GM18520 (cell line): ENCODE data around the gene ETF1.
A peak's percentile ranks its signal among the peaks of the same experiment; 100 is the strongest.
"Not testable (repeated sequence)": the region's sequence is repeated elsewhere in the genome, so short reads cannot be mapped to it uniquely, and the experiment has no call there.

Experiments used
- ATAC-seq: cut with Tn5 transposase; IDR thresholded peaks from one replicate; pipeline ENCODE4 v1.9.1; 2021; ENCODE audit not compliant: unreplicated experiment

The ETF1 gene

GRCh38 chr5:138491669-138492559 lies 51.1 kb downstream of the ETF1 start:
- ATAC-seq, result peak; percentile 95

GRCh38 chr5:138491284-138491648 lies 51.8 kb downstream of the ETF1 start:
- ATAC-seq, result no peak

GRCh38 chr5:138490648-138491283 lies 52.3 kb downstream of the ETF1 start:
- no peak for ATAC-seq

GRCh38 chr5:138489683-138490061 lies 53.4 kb downstream of the ETF1 start:
- no peak for ATAC-seq

- ATAC-seq, result no peak
Observed at GRCh38 chr5:138488481-138488945, 54.5 kb downstream of the ETF1 start.

GRCh38 chr5:138482638-138483037 lies 60.4 kb downstream of the ETF1 start:
- no peak for ATAC-seq

- no peak for ATAC-seq
Observed at GRCh38 chr5:138476918-138477317, 66.1 kb downstream of the ETF1 start.

GRCh38 chr5:138473151-138473550 lies 69.9 kb downstream of the ETF1 start:
- ATAC-seq, result not testable (repeated sequence)

- ATAC-seq, result no peak
Observed at GRCh38 chr5:138472353-138472752, 70.7 kb downstream of the ETF1 start.

- ATAC-seq, result no peak
Observed at GRCh38 chr5:138471052-138471361, 72.0 kb downstream of the ETF1 start.

- ATAC-seq, result no peak
Observed at GRCh38 chr5:138470322-138471051, 72.5 kb downstream of the ETF1 start.

- no peak for ATAC-seq
Observed at GRCh38 chr5:138469540-138470321, 73.3 kb downstream of the ETF1 start.

- no peak for ATAC-seq
Observed at GRCh38 chr5:138468966-138469539, 74.0 kb downstream of the ETF1 start.

GRCh38 chr5:138468133-138468965 lies 74.7 kb downstream of the ETF1 start:
- no peak for ATAC-seq

- ATAC-seq, result no peak
Observed at GRCh38 chr5:138467711-138468132, 75.3 kb downstream of the ETF1 start.

GRCh38 chr5:138466900-138467710 lies 75.9 kb downstream of the ETF1 start:
- no peak for ATAC-seq

- ATAC-seq, result no peak
Observed at GRCh38 chr5:138466125-138466899, 76.7 kb downstream of the ETF1 start.
